Immature natural killer cell (primary cell): ENCODE data around the gene MCM3AP. TPM values are rescaled to one million over a fixed set of nuclear protein-coding genes. Genes with fewer than 3 reads are reported as not detected.
A peak's percentile ranks its signal among the peaks of the same experiment; 100 is the strongest.
"Not testable (repeated sequence)": the region's sequence is repeated elsewhere in the genome, so short reads cannot be mapped to it uniquely, and the experiment has no call there.

Experiments
- DNase-seq, 3 donors: peaks; one replicate each; pipeline ENCODE4 v3.0.0; 2022; ENCODE audit warnings: mixed read lengths in 1 of 3
- H3K27ac Mint-ChIP-seq, 6 donors: one replicate each; pipeline ENCODE4 v1.8.0; 2020; ENCODE audit warnings: mixed read lengths in 6 of 6, mild to moderate bottlenecking in 5 of 6, inconsistent platforms in 4 of 6, moderate library complexity in 3 of 6
- H3K27me3 Mint-ChIP-seq, 3 donors: one replicate each; pipeline ENCODE4 v1.8.0; 2020 to 2021; ENCODE audit warnings: low read depth in 3 of 3, mild to moderate bottlenecking in 3 of 3, mixed read lengths in 3 of 3, moderate library complexity in 3 of 3, inconsistent platforms in 1 of 3
- H3K36me3 Mint-ChIP-seq, 3 donors: one replicate each; pipeline ENCODE4 v1.8.0; 2020; ENCODE audit warnings: mixed read lengths in 3 of 3, inconsistent platforms in 2 of 3, mild to moderate bottlenecking in 2 of 3
- H3K4me1 Mint-ChIP-seq, 2 donors: one replicate each; pipeline ENCODE4 v1.8.0; 2020; ENCODE audit warnings: inconsistent platforms in 2 of 2, mild to moderate bottlenecking in 2 of 2, mixed read lengths in 2 of 2, moderate library complexity in 1 of 2
- H3K4me3 Mint-ChIP-seq, 5 donors: one replicate each; pipeline ENCODE4 v1.8.0; 2020; ENCODE audit warnings: mild to moderate bottlenecking in 5 of 5, mixed read lengths in 5 of 5, inconsistent platforms in 3 of 5, moderate library complexity in 3 of 5
- H3K9me3 Mint-ChIP-seq, 6 donors: one replicate each; pipeline ENCODE4 v1.8.0; 2020; ENCODE audit warnings: mild to moderate bottlenecking in 6 of 6, mixed read lengths in 6 of 6, inconsistent platforms in 4 of 6, moderate library complexity in 3 of 6
- polyA plus RNA-seq, 3 donors: library from polyadenylated mRNA; unstranded; fragments of 300-500 nt; fragmentation: Illumina TruSeq; gene quantifications; one replicate each; pipeline ENCODE4 v1.2.3, GENCODE V29; 2021

The MCM3AP gene
- polyA plus RNA-seq, 3 donors from 2014 or later: 25.9 to 55.3 (median 28.5) TPM

GRCh38 chr21:46241577-46241976 is 43.8 kb downstream of the MCM3AP start:
- not testable (repeated sequence) for H3K9me3 Mint-ChIP-seq, DNase-seq, H3K27me3 Mint-ChIP-seq, H3K4me3 Mint-ChIP-seq
- H3K27ac Mint-ChIP-seq: peak overlapping the region in 3 of 6 donors; percentile 34 to 72 (median 38)
- peaks cover 0 to 14% of the 10 kb centered on the region in 2 donors for H3K4me1 Mint-ChIP-seq
- H3K36me3 Mint-ChIP-seq: peaks cover 35 to 55% (median 41%) of the 10 kb centered on the region in 3 donors

- Mint-ChIP-seq H3K9me3 (no peaks in the 10 kb centered on the region), H3K4me1 (peaks cover 5 to 12% of the 10 kb centered on the region in 2 donors), H3K36me3 (peaks cover 28 to 61% (median 41%) of the 10 kb centered on the region in 3 donors), H3K4me3 (no peak overlapping the region), H3K27ac (peak overlapping the region in 2 of 6 donors; percentile 8 to 80), H3K27me3 (peaks cover 0 to 2% (median 0%) of the 10 kb centered on the region in 3 donors)
- DNase-seq: no peak
Measured at GRCh38 chr21:46239817-46240325, 45.5 kb downstream of the MCM3AP start.

DNA sequence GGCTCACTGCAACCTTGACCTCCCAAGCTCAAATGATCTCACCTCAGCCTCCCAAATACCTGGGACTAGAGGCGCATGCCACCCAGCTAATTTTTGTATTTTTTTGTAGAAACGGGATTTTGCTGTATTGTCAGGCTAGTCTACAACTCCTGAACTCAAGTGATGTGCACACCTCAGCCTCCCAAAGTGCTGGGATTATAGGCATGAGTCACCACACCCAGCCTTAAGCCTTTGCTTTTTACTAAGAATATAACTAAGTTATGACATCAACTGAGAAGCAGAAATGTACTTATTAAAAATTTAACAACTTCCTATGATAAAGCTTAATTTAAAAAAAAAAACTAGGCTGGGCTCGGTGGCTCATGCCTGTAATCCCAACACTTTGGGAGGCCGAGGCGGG is 47.9 kb downstream of the MCM3AP start:
- Mint-ChIP-seq H3K4me3 (no peak overlapping the region), H3K27ac (no peak overlapping the region), H3K4me1 (peaks cover 29 to 30% of the 10 kb centered on the region in 2 donors), H3K36me3 (peaks cover 28 to 56% (median 49%) of the 10 kb centered on the region in 3 donors), H3K27me3 (no peaks in the 10 kb centered on the region), H3K9me3 (no peaks in the 10 kb centered on the region)
- no peak for DNase-seq

DNA sequence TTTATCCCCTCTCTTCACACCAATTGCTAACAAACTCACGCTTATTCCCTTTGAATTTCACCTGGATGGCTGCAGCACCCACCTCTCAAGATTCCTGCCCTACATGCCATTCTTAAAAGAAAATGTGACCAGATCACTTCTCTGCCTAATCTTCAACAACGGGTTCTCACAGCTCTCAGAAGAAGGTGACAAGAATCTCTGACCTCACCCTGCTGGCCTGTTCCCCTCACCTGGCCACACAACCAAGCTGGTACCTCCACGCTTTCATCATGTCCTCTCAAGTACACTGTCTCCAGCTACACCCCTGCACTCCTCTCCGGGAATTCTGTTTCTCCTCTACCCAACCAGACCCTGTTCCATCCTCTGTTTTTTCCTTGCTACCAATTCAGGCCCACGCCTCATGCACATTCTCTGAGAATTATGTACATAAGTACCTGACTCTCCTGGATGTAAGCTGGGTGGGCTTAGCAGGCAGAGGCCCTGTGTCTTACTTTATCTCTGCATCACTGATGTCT is 50.9 kb downstream of the MCM3AP start:
- no peak for DNase-seq
- H3K36me3 Mint-ChIP-seq: peaks cover 16 to 48% (median 38%) of the 10 kb centered on the region in 3 donors
- peaks cover 52 to 60% of the 10 kb centered on the region in 2 donors for H3K4me1 Mint-ChIP-seq
- H3K27ac Mint-ChIP-seq: peak overlapping the region; percentile 82 to 93 (median 86)
- H3K4me3 Mint-ChIP-seq: peak overlapping the region; percentile 69 to 80 (median 72)
- H3K9me3 Mint-ChIP-seq: no peaks in the 10 kb centered on the region
- H3K27me3 Mint-ChIP-seq: peaks cover 0 to 3% (median 0%) of the 10 kb centered on the region in 3 donors

- Mint-ChIP-seq H3K4me1 (peaks cover 74 to 92% of the 10 kb centered on the region in 2 donors), H3K36me3 (peaks cover 6 to 23% (median 11%) of the 10 kb centered on the region in 3 donors), H3K9me3 (no peaks in the 10 kb centered on the region), H3K27ac (peak overlapping the region; percentile 69 to 85 (median 78)), H3K27me3 (peaks cover 0 to 13% (median 2%) of the 10 kb centered on the region in 3 donors), H3K4me3 (peak overlapping the region; percentile 79 to 95 (median 83))
- DNase-seq: no peak
Measured at GRCh38 chr21:46229923-46230260, 55.5 kb downstream of the MCM3AP start.

- H3K27ac Mint-ChIP-seq: peak overlapping the region; percentile 79 to 95 (median 92)
- no peaks in the 10 kb centered on the region for H3K9me3 Mint-ChIP-seq
- H3K27me3 Mint-ChIP-seq: peaks cover 0 to 13% (median 2%) of the 10 kb centered on the region in 3 donors
- H3K4me1 Mint-ChIP-seq: peaks cover 68 to 88% of the 10 kb centered on the region in 2 donors
- no peak for DNase-seq
- peaks cover 0 to 18% (median 6%) of the 10 kb centered on the region in 3 donors for H3K36me3 Mint-ChIP-seq
- peak overlapping the region; percentile 82 to 96 (median 94) for H3K4me3 Mint-ChIP-seq
Measured at GRCh38 chr21:46229133-46229922, 56.1 kb downstream of the MCM3AP start.

DNA sequence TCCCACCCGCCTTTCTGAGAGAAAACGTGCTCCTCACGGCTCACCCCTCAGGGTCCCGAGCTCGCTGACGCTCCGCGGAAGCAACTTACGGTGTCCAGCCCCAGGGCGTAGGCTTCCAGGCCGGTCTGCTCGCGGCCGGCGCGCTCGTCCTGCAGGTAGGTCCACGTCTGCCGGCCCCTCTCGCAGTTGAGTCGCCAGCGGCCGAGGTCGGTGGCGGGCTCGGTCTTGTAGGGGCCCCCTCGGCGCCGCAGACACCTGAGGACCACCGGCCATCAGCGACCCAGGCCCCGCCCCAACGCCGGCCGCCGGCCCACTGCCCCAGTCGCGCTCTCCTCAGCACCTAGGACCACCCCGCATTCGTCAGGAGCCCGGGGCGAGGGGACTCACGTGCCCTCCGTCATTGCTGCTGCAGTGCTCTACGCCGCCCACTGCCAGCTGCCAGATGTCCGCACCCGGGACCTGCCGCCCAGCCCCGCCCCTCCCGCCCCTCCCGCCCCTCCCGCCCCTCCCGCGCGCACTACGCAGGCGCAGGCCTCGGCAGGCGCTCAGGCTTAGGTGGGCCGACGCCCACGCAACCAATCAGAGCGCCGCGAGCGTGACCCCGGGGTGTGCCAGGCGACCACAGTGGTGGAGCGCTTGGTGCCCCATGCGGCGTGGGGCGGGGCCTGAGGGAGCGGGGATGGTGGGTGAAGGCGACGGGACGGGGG is 56.9 kb downstream of the MCM3AP start, which contains the start of gene LSS:
TSS of gene LSS (minus strand) at position 430 of the 707 bp plus-strand sequence. CDS start at position 401, 29 bp downstream.
- Mint-ChIP-seq H3K4me3 (peak within 1 kb of the TSS; percentile 82 to 96 (median 94)), H3K36me3 (peaks cover 0 to 12% (median 4%) of the 10 kb centered on the region in 3 donors), H3K27me3 (peaks cover 0 to 13% (median 2%) of the 10 kb centered on the region in 3 donors), H3K9me3 (no peaks in the 10 kb centered on the region), H3K27ac (peak within 1 kb of the TSS; percentile 79 to 95 (median 92)), H3K4me1 (peaks cover 60 to 79% of the 10 kb centered on the region in 2 donors)
- peak; percentile 97 to 98 (median 97) for DNase-seq

- Mint-ChIP-seq H3K27me3 (peaks cover 0 to 13% (median 2%) of the 10 kb centered on the region in 3 donors), H3K27ac (peak overlapping the region; percentile 74 to 85 (median 81)), H3K4me1 (peaks cover 53 to 73% of the 10 kb centered on the region in 2 donors), H3K4me3 (peak overlapping the region; percentile 82 to 88 (median 87)), H3K9me3 (no peaks in the 10 kb centered on the region), H3K36me3 (peaks cover 0 to 12% (median 4%) of the 10 kb centered on the region in 3 donors)
- DNase-seq: no peak
Measured at GRCh38 chr21:46227811-46228344, 57.5 kb downstream of the MCM3AP start.

GRCh38 chr21:46226920-46227599 is 58.4 kb downstream of the MCM3AP start:
- peak overlapping the region; percentile 78 to 85 (median 81) for H3K27ac Mint-ChIP-seq
- H3K36me3 Mint-ChIP-seq: peaks cover 0 to 11% (median 4%) of the 10 kb centered on the region in 3 donors
- H3K4me1 Mint-ChIP-seq: peaks cover 47 to 65% of the 10 kb centered on the region in 2 donors
- no peaks in the 10 kb centered on the region for H3K9me3 Mint-ChIP-seq
- peak overlapping the region; percentile 82 to 88 (median 87) for H3K4me3 Mint-ChIP-seq
- peaks cover 0 to 13% (median 2%) of the 10 kb centered on the region in 3 donors for H3K27me3 Mint-ChIP-seq
- no peak for DNase-seq

DNA sequence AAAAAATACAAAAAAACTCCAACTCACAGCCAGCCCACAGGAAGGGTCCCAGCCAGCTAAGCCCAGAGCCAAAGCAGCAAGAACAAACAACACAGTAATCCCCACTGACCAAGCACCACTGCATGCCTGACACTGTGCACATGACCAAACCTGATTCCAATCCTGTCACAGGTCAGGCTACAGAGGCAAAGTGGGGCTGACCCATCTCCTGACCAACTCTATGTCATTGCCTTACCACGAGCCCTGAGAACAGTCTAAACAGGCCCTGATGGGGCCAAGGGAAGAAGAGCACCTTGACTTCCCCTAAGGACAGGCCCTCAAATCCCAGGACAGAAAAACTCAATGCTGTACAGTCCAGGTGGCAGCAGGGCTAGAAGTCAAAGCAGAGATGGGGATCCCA is 59.3 kb downstream of the MCM3AP start:
- H3K27me3 Mint-ChIP-seq: peaks cover 0 to 11% (median 2%) of the 10 kb centered on the region in 3 donors
- peaks cover 38 to 56% of the 10 kb centered on the region in 2 donors for H3K4me1 Mint-ChIP-seq
- no peaks in the 10 kb centered on the region for H3K9me3 Mint-ChIP-seq
- no peak for DNase-seq
- peak overlapping the region in 3 of 5 donors; percentile 2 to 65 (median 5) for H3K4me3 Mint-ChIP-seq
- H3K27ac Mint-ChIP-seq: peak overlapping the region in 5 of 6 donors; percentile 28 to 81 (median 49)
- H3K36me3 Mint-ChIP-seq: peaks cover 0 to 4% (median 2%) of the 10 kb centered on the region in 3 donors

- not testable (repeated sequence) for H3K27ac Mint-ChIP-seq, H3K4me3 Mint-ChIP-seq, H3K36me3 Mint-ChIP-seq, DNase-seq, H3K9me3 Mint-ChIP-seq
- Mint-ChIP-seq H3K27me3 (peaks cover 0 to 15% (median 0%) of the 10 kb centered on the region in 3 donors), H3K4me1 (peaks cover 25 to 34% of the 10 kb centered on the region in 2 donors)
Measured at GRCh38 chr21:46223661-46224060, 61.8 kb downstream of the MCM3AP start.

- peaks cover 6 to 10% (median 7%) of the 10 kb centered on the region in 3 donors for H3K36me3 Mint-ChIP-seq
- H3K4me3 Mint-ChIP-seq: no peak overlapping the region
- H3K27me3 Mint-ChIP-seq: peaks cover 0 to 13% (median 0%) of the 10 kb centered on the region in 3 donors
- no peak overlapping the region for H3K27ac Mint-ChIP-seq
- no peaks in the 10 kb centered on the region for H3K9me3 Mint-ChIP-seq
- H3K4me1 Mint-ChIP-seq: peaks cover 25 to 34% of the 10 kb centered on the region in 2 donors
- DNase-seq: no peak
Measured at GRCh38 chr21:46223217-46223616, 62.2 kb downstream of the MCM3AP start.
